SH-SY5Y (cell line): ENCODE results near the gene COL13A1.
A peak's percentile ranks its signal among the peaks of the same experiment; 100 is the strongest.

Experiments used
- GATA2 ChIP-seq: IDR thresholded peaks from 2 replicates; pipeline ENCODE4 v1.6.1; 2011; ENCODE audit warnings: mild to moderate bottlenecking, low read depth, low read length
- GATA3 ChIP-seq: IDR thresholded peaks from 2 replicates; pipeline ENCODE4 v1.6.1; 2011; ENCODE audit warnings: low read depth, mild to moderate bottlenecking, low read length, moderate library complexity

The COL13A1 gene

DNA sequence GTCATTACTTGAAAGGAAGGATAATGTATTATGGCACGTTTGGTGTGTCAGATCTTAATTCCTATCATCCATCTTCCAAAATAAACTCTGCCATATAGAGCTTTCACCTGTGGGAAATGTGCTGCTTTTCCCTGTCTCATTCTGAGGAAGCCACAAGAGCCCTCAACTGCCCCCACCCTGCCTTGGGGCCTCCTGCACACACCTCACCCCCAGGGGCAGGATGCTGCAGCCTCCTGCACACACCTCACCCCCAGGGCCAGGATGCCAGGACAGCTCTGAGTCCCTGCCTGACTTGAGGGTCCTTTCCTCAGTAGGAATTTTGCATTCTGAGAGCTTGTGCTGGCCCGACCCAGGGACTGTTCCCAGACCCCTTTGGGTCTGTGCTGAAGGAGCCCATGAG lies 67.1 kb downstream of the COL13A1 start:
- TF ChIP-seq GATA2 (no peak), GATA3 (no peak)

GRCh38 chr10:69869291-69869961 lies 67.7 kb downstream of the COL13A1 start:
- TF ChIP-seq GATA3 (no peak), GATA2 (no peak)

DNA sequence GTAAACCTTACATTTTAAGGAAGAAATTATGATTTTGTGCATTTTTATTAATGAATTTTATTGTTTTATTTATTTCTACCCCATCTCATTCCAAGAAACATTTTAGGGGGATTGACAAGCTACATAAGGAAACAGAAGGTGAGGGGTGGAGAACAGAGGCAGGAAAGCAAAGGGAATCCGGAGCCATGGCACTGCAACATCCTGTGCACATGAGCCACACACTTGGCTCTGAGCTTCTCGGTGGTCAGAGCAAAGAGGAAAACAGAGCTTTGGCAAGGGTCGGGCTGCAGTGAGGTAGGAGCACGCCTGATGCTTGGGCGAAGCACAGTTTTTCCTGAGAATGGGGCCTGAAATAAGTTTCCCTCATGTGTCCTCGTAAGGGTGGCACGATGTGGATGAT lies 68.9 kb downstream of the COL13A1 start:
- TF ChIP-seq GATA2 (no peak), GATA3 (no peak)

GRCh38 chr10:69871074-69871473 lies 69.4 kb downstream of the COL13A1 start:
- no peak for TF ChIP-seq GATA2
- TF ChIP-seq GATA3 = no peak

- peak; percentile 36; the same call in 1 of the 2 replicates for TF ChIP-seq GATA2
- TF ChIP-seq GATA3 = no peak
Observed at GRCh38 chr10:69872323-69872722, 70.6 kb downstream of the COL13A1 start.

DNA sequence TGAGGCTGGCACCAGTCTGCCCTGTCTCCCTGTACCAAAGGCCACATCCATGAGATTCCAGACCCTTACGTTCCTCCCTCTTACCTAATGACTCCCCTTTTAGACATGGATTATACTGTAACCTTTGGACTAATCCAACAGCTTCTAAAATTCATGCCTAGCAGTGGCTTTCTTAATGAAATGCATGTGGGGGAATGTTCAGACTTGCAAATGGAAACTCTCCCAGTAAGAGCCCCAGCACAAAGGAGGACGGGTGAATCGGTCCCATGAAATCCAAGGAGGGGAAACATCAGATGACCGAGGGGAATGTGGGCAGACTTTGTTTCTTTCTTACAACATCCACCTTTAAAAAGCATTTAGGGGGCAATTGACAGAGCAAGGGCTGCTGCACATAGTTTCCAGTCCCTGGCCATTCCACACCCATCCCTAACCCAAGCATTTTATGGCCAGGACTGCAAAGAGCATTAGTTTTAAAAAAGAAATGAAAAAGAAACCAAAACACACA lies 71.5 kb downstream of the COL13A1 start:
- no peak for TF ChIP-seq GATA3
- no peak for TF ChIP-seq GATA2

- TF ChIP-seq GATA2 (no peak), GATA3 (no peak)
Observed at GRCh38 chr10:69874449-69874848, 72.7 kb downstream of the COL13A1 start.

DNA sequence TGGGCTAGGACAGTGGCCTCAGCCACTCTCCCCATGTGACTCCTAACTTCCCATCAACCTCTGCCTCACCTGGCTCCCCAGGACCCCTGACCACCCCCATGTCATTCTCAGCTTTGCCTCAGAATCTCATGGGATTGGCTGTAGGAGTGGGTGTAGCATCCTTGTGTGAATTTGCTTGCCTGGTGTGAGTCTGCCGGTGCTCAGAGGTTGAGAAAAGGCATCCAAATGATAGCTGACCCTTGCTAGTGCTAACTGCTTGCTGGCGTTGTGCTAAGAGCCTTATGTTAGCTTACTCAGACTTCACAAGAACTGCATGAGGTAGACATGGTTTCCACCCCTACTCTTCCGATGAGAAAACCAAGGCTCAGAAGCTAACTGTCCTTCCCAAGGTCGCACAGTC lies 74.2 kb downstream of the COL13A1 start:
- TF ChIP-seq GATA2 (no peak), GATA3 (no peak)

DNA sequence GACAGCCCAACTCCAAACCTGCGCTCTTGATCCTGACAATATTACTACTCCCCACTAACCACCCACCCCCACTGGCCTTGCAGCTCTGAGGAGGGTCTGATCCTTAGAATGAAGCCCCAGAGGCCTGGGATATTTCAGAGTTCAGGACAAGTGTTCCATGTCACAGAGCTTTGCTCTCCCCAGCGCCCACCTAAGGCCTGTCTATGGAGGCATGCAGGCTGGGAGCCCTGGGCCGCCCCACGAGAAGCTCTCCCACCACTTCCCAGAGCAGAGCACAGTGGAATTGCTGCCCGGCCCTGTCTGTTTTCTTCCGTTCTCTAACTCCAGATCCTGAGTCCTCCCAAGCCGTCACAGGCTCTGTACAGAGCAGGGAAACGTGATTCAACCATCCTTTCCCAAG lies 74.6 kb downstream of the COL13A1 start:
- TF ChIP-seq GATA2 (no peak), GATA3 (no peak)

DNA sequence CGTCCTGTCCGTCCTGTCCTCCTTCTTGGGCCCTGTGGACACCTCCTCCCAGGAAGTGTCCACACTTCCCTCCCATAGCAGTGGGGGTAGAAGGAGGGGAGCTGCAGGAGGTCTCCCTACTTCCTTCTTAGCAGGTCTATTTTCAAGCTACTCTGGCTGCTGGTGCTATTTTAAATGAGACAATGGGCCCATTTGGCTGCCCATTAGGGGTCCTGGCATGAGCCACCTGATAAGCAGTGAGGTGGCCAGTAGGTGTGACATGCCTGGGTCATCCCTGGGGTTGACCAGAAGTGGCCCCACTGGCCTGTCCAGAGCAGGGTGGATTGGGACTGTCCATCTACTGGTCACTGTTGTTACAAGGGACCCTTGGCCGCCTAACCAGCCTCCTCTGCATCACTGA lies 75.2 kb downstream of the COL13A1 start:
- TF ChIP-seq GATA2 (no peak), GATA3 (no peak)

GRCh38 chr10:69878038-69878437 lies 76.3 kb downstream of the COL13A1 start:
- TF ChIP-seq GATA2 (no peak), GATA3 (no peak)

DNA sequence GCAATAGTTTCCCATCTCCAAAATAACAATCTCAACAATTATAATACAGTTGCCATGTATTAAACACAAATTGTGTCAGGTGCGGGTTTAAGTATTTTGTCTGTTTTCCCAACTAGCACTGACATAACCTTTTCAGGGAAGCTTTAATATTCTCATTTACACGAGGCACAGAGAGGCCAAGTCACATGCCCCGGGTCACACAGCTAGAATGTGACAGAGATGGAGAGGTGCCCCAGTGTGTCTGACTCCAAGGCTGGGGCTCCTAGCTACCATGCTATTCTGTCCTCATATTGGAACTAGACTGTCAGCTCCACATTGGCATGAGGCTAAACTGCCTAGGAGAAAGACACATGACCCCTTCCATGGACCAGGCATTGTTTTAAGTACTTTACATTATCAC lies 77.2 kb downstream of the COL13A1 start:
- TF ChIP-seq GATA2 (no peak), GATA3 (no peak)

GRCh38 chr10:69879634-69880257 lies 78.0 kb downstream of the COL13A1 start:
- TF ChIP-seq GATA3 = no peak
- no peak for TF ChIP-seq GATA2

DNA sequence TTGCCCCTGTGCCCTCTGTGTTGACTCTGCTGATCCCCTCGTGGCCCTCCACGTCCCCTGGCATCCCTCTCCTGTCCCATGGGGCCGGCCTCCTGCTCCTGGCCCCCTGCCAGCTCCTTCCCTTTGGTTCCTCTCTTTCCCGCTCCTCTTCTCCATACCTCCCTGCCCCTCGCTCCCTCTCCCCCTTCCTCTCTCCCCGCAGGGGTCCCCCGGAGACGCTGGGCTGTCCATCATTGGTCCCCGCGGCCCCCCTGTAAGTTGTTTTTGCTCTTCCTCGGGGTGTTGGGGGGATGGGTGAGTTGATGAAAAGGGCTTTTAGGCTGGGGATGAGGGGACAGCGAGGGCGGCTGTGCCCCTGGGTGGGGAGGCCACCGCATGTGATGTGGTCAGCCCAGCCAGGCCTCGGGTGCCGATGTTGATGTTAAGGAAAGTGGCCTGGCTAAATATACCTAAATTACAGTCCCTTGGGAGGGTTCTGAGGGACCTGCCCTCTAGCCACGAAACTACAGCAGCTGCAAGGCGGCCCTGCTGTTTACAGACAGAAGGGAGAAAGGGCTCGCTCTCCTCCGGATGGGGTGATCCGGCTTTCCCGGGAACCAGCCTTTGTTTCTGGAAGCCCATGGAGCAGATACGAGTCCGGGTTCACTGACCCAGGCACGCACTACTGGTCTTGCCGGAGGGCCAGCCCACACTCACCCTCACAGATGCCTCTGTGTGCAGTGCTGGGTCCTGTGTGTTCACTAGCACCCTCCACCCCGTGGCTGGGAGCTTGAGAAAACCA lies 78.8 kb downstream of the COL13A1 start:
- TF ChIP-seq GATA2 (no peak), GATA3 (no peak)

- TF ChIP-seq GATA2 = no peak
- no peak for TF ChIP-seq GATA3
Observed at GRCh38 chr10:69881202-69881601, 79.5 kb downstream of the COL13A1 start.
